HCT116 (cell line): Measurements from ENCODE around the gene EXOSC7. TPM values are rescaled to one million over a fixed set of nuclear protein-coding genes. Genes with fewer than 3 reads are reported as not detected.

Source experiments
- ATAC-seq: fragments of 200-7000 bp; cut with Tn5 transposase; 2 replicates; pipeline ENCODE4 v1.9.1; 2020; ENCODE audit warnings: mild to moderate bottlenecking, moderate library complexity
- BruUV-seq: library from RNA; stranded (reverse); fragments of 400-500 nt; replicated peaks from 2 replicates; lab custom pipeline; 2021; lab: Mats Ljungman, UMichigan
- CTCF ChIA-PET: fragments of 300-600 bp; sonication (Branson Sonifier 250); formaldehyde crosslinking; loops from one replicate; lab custom pipeline; 2021; ENCODE audit warnings: antibody characterized with exemption; lab: Charles Lee
- POLR2A ChIA-PET: fragments of 300-600, 350-600 bp; sonication (Branson Sonifier 250); formaldehyde crosslinking; loops from one replicate; lab custom pipeline; 2021; ENCODE audit warnings: antibody characterized with exemption; lab: Charles Lee
- RAD21 ChIA-PET, 2 experiments: fragments of 300-600 bp; sonication (Branson Sonifier 250); formaldehyde crosslinking; loops; one replicate each; lab custom pipeline; 2023; ENCODE audit warnings: low total read pairs in 2 of 2; ENCODE audit not compliant: uncharacterized antibody in 2 of 2, unreplicated experiment in 2 of 2, low non-redundant PET in 1 of 2; lab: Charles Lee
- DNase-seq: peaks from one replicate; pipeline ENCODE4 v3.0.0-alpha.2; 2010; ENCODE audit warnings: low read depth, low spot score
- H2AFZ ChIP-seq: fragments of 200-600 bp; shearing (Covaris generic), sonication (generic); 2 replicates; pipeline ENCODE4 v1.6.1; 2017; ENCODE audit warnings: low read depth, mixed run types, mixed read lengths, antibody characterized with exemption, low read length; ENCODE audit not compliant: poor library complexity, severe bottlenecking
- H3K27ac ChIP-seq: 2 replicates; pipeline ENCODE4 v1.5.1; 2012; ENCODE audit warnings: low read depth, low read length
- H3K27me3 ChIP-seq: fragments of 200-600 bp; sonication (generic); 2 replicates; pipeline ENCODE4 v1.6.1; 2016; ENCODE audit warnings: mixed run types, low read length, mixed read lengths; ENCODE audit not compliant: insufficient read depth
- H3K36me3 ChIP-seq, 2 experiments: fragments of 200-500 bp in 1 of 2; fragments of 200-600 bp in 1 of 2; sonication (Bioruptor generic) in 1 of 2; sonication (generic) in 1 of 2; 2 replicates each; pipeline versions ENCODE4 v1.5.1 to v1.6.1; 2014 to 2016; ENCODE audit warnings: low read length in 2 of 2, inconsistent platforms in 1 of 2, mixed read lengths in 1 of 2, mixed run types in 1 of 2; ENCODE audit not compliant: insufficient read depth in 2 of 2, control insufficient read depth in 1 of 2
- H3K4me1 ChIP-seq, 2 experiments: fragments of 200-600 bp in 1 of 2; sonication (generic) in 1 of 2; 2 replicates each; pipeline versions ENCODE4 v1.5.1 to v1.6.1; 2012 to 2017; ENCODE audit warnings: low read length in 2 of 2, inconsistent platforms in 1 of 2, mild to moderate bottlenecking in 1 of 2, mixed read lengths in 1 of 2, mixed run types in 1 of 2, moderate library complexity in 1 of 2; ENCODE audit not compliant: insufficient read depth in 2 of 2, control insufficient read depth in 1 of 2
- H3K4me2 ChIP-seq: fragments of 200-600 bp; sonication (generic); 2 replicates; pipeline ENCODE4 v1.6.1; 2017; ENCODE audit warnings: mixed run types, low read length, mixed read lengths
- H3K4me3 ChIP-seq, 2 experiments: fragments of 200-600 bp in 1 of 2; sonication (generic) in 1 of 2; replicated peaks in 1 of 2; 2 replicates each; pipeline ENCODE4 v1.5.1; 2011 to 2016; ENCODE audit warnings: low read length in 2 of 2, control low read depth in 1 of 2, low read depth in 1 of 2, mild to moderate bottlenecking in 1 of 2, mixed read lengths in 1 of 2, mixed run types in 1 of 2
- H3K79me2 ChIP-seq: fragments of 200-600 bp; sonication (generic); 2 replicates; pipeline ENCODE4 v1.6.1; 2017; ENCODE audit warnings: mild to moderate bottlenecking, mixed run types, low read length, moderate library complexity, mixed read lengths; ENCODE audit not compliant: insufficient read depth
- H3K9ac ChIP-seq: fragments of 200-600 bp; sonication (generic); 2 replicates; pipeline ENCODE4 v1.6.1; 2016; ENCODE audit warnings: low read length, mixed read lengths
- H3K9me2 ChIP-seq: fragments of 200-600 bp; sonication (generic), shearing (Covaris generic); 2 replicates; pipeline ENCODE4 v1.6.1; 2017; ENCODE audit warnings: mixed run types, mild to moderate bottlenecking, moderate library complexity; ENCODE audit not compliant: insufficient read depth
- H3K9me3 ChIP-seq, 2 experiments: fragments of 200-500 bp in 1 of 2; fragments of 200-600 bp in 1 of 2; sonication (Bioruptor generic) in 1 of 2; sonication (generic) in 1 of 2; 2 replicates each; pipeline ENCODE4 v1.6.1; 2014 to 2017; ENCODE audit warnings: low read length in 2 of 2, mixed read lengths in 2 of 2, inconsistent platforms in 1 of 2, low read depth in 1 of 2, mild to moderate bottlenecking in 1 of 2, mixed run types in 1 of 2, moderate library complexity in 1 of 2; ENCODE audit not compliant: control insufficient read depth in 1 of 2, insufficient read depth in 1 of 2
- H4K20me1 ChIP-seq: fragments of 200-600 bp; sonication (generic), shearing (Covaris generic); 2 replicates; pipeline ENCODE4 v1.6.1; 2017; ENCODE audit warnings: mixed run types, mild to moderate bottlenecking, moderate library complexity; ENCODE audit not compliant: insufficient read depth
- EGR1 ChIP-seq: IDR thresholded peaks from 2 replicates; pipeline ENCODE4 v1.6.1; 2012; ENCODE audit warnings: low read depth
- ELF1 ChIP-seq: IDR thresholded peaks from 2 replicates; pipeline ENCODE4 v1.6.1; 2012; ENCODE audit warnings: low read depth, borderline replicate concordance
- EZH2 ChIP-seq: fragments of 200-600 bp; sonication (generic); IDR thresholded peaks from 2 replicates; pipeline ENCODE4 v1.6.1; 2017; ENCODE audit warnings: antibody characterized with exemption, mixed run types
- JUND ChIP-seq: IDR thresholded peaks from 2 replicates; pipeline ENCODE4 v1.6.1; 2012
- POLR2A ChIP-seq: IDR thresholded peaks from 2 replicates; pipeline ENCODE4 v1.7.0; 2011; ENCODE audit warnings: borderline replicate concordance; ENCODE audit not compliant: insufficient read depth, insufficient read length; ENCODE audit errors: extremely low read depth
- RAD21 ChIP-seq: IDR thresholded peaks from 2 replicates; pipeline ENCODE4 v1.6.1; 2012; ENCODE audit warnings: low read depth, mild to moderate bottlenecking
- SP1 ChIP-seq: IDR thresholded peaks from 2 replicates; pipeline ENCODE4 v1.6.1; 2012; ENCODE audit warnings: low read depth
- SRF ChIP-seq: IDR thresholded peaks from 2 replicates; pipeline ENCODE4 v1.6.1; 2012; ENCODE audit warnings: low read depth
- ZFX ChIP-seq: fragments of 450-650 bp; IDR thresholded peaks from 2 replicates; pipeline ENCODE4 v1.6.1; 2017
- ZNF274 ChIP-seq: fragments of 200-500 bp; sonication (Bioruptor generic); IDR thresholded peaks from 2 replicates; pipeline ENCODE4 v1.6.1; 2014; ENCODE audit warnings: mild to moderate bottlenecking, low read depth, low read length, inconsistent platforms
- intact Hi-C: fragments of 100-400 bp; cut with micrococcal nuclease; formaldehyde crosslinking; loops from 2 replicates; pipeline ENCODE4 v1.10.0; 2022
- total RNA-seq: library from RNA; stranded (reverse); gene quantifications from one replicate; pipeline ENCODE4 v1.2.1, GENCODE V29; 2021; ENCODE audit not compliant: unreplicated experiment
- TF ChIP-seq, protein P1 (sequence below), 3 experiments: fragments of 200-600 bp in 1 of 3; sonication (generic) in 1 of 3; IDR thresholded peaks in 2 of 3; conservative IDR thresholded peaks in 1 of 3; 2 replicates each; pipeline ENCODE4 v1.5.1; 2012 to 2017; ENCODE audit warnings: low read depth in 2 of 3, low read length in 2 of 3, antibody characterized with exemption in 1 of 3, borderline replicate concordance in 1 of 3, control low read depth in 1 of 3, mild to moderate bottlenecking in 1 of 3, mixed read lengths in 1 of 3, mixed run types in 1 of 3, moderate library complexity in 1 of 3; ENCODE audit not compliant: insufficient read depth in 1 of 3
- TF ChIP-seq, protein P2 (sequence below): IDR thresholded peaks from 2 replicates; pipeline ENCODE4 v1.6.1; 2012

The EXOSC7 gene
- total RNA-seq, 1 experiment from 2014 or later: 72.6 TPM

DNA sequence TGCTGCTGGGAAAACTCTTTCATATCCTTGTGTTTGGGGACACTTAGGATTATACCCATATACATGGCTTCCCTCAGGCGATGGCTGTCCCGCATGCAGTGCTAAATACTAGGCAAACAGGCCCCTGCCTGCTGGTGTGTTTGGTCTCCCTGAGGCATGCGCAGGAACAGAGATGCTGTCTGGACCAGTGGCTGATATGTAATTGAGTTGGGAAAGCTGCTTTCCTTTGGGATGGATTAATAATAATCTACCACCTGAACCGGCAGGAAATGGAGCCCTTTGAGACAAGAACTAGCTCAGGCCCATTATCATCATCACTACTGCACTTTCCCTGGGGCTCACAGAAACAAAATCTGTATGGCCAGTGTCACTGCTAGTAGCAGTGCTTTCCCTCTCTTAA, 18.1 kb upstream of the EXOSC7 start:
- CTCF ChIA-PET: no interaction called here

More for the DNA sequence above, 18.1 kb upstream of the EXOSC7 start:
- Histone ChIP-seq H3K4me2 (no peak overlapping the region), H3K4me1 (peaks cover 0 to 2% of the 10 kb centered on the region in 2 experiments; a peak in 1 of 4 replicates), H3K4me3 (no peak overlapping the region), H3K9me2 (no peaks in the 10 kb centered on the region), H3K9me3 (no peaks in the 10 kb centered on the region), H4K20me1 (no peaks in the 10 kb centered on the region), H3K27ac (no peak overlapping the region), H2AFZ (no peak overlapping the region), H3K27me3 (no peaks in the 10 kb centered on the region), H3K9ac (no peak overlapping the region), H3K36me3 (no peaks in the 10 kb centered on the region), H3K79me2 (peaks cover 40% of the 10 kb centered on the region)
- DNase-seq (no peak), ATAC-seq (no peak)
- RAD21 ChIA-PET: no interaction called here
- intact Hi-C loops: no loop called here
- TF ChIP-seq ZNF274: no peak
- no peak for TF ChIP-seq ZFX
- no peak for TF ChIP-seq EZH2
- TF ChIP-seq ELF1: no peak
- TF ChIP-seq, protein P1, sequence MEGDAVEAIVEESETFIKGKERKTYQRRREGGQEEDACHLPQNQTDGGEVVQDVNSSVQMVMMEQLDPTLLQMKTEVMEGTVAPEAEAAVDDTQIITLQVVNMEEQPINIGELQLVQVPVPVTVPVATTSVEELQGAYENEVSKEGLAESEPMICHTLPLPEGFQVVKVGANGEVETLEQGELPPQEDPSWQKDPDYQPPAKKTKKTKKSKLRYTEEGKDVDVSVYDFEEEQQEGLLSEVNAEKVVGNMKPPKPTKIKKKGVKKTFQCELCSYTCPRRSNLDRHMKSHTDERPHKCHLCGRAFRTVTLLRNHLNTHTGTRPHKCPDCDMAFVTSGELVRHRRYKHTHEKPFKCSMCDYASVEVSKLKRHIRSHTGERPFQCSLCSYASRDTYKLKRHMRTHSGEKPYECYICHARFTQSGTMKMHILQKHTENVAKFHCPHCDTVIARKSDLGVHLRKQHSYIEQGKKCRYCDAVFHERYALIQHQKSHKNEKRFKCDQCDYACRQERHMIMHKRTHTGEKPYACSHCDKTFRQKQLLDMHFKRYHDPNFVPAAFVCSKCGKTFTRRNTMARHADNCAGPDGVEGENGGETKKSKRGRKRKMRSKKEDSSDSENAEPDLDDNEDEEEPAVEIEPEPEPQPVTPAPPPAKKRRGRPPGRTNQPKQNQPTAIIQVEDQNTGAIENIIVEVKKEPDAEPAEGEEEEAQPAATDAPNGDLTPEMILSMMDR (IDR thresholded peaks at IDR 0.05 in 2 of 3, conservative IDR thresholded peaks at IDR 0.05 in 1 of 3; ENCODE audit: borderline replicate concordance in 1 of 3, insufficient read depth in 1 of 3, low read depth in 2 of 3, low read length in 2 of 3): no peak
- no peak for TF ChIP-seq RAD21
- TF ChIP-seq, protein P2, sequence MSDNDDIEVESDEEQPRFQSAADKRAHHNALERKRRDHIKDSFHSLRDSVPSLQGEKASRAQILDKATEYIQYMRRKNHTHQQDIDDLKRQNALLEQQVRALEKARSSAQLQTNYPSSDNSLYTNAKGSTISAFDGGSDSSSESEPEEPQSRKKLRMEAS: no peak
- TF ChIP-seq SP1: no peak
- TF ChIP-seq POLR2A: no peak
- TF ChIP-seq EGR1: no peak
- no peak for TF ChIP-seq SRF
- TF ChIP-seq JUND: no peak
- POLR2A ChIA-PET: no interaction called here
- BruUV-seq: no TSS peak
